ENCODE results near the gene DOCK1.

DOCK1 gene

GRCh38 chr10:127500127-127500526, 594.9 kb downstream of the DOCK1 start:
- DNase-seq = no peak

Measured in GOT3 (cell line).